Adipocyte (in vitro differentiated cells): ENCODE results near the gene POLDIP3.
"Not testable (repeated sequence)": the region's sequence is repeated elsewhere in the genome, so short reads cannot be mapped to it uniquely, and the experiment has no call there.

Experiments
- DNase-seq: peaks from one replicate; pipeline ENCODE4 v3.0.0-alpha.2; 2015; ENCODE audit warnings: low read depth
- H3K27me3 ChIP-seq: replicated peaks from 2 replicates; pipeline ENCODE4 v1.7.0; 2013; ENCODE audit warnings: mild to moderate bottlenecking, low read length, moderate library complexity; ENCODE audit not compliant: control insufficient read depth, insufficient read depth
- H3K36me3 ChIP-seq: 2 replicates; pipeline ENCODE4 v1.7.0; 2013; ENCODE audit warnings: low read length, mild to moderate bottlenecking, moderate library complexity; ENCODE audit not compliant: control insufficient read depth, insufficient read depth, severe bottlenecking
- H3K4me1 ChIP-seq: 2 replicates; pipeline ENCODE4 v1.7.0; 2013; ENCODE audit warnings: mild to moderate bottlenecking, low read length, moderate library complexity; ENCODE audit not compliant: control insufficient read depth, insufficient read depth
- H3K4me3 ChIP-seq: 2 replicates; pipeline ENCODE4 v1.7.0; 2013; ENCODE audit warnings: mild to moderate bottlenecking, low read length, moderate library complexity
- H3K9ac ChIP-seq: 2 replicates; pipeline ENCODE4 v1.7.0; 2013; ENCODE audit warnings: mild to moderate bottlenecking, low read length, moderate library complexity
- H3K9me3 ChIP-seq: 2 replicates; pipeline ENCODE4 v1.7.0; 2013; ENCODE audit warnings: mild to moderate bottlenecking, low read length, moderate library complexity; ENCODE audit not compliant: control insufficient read depth

Gene POLDIP3

DNA sequence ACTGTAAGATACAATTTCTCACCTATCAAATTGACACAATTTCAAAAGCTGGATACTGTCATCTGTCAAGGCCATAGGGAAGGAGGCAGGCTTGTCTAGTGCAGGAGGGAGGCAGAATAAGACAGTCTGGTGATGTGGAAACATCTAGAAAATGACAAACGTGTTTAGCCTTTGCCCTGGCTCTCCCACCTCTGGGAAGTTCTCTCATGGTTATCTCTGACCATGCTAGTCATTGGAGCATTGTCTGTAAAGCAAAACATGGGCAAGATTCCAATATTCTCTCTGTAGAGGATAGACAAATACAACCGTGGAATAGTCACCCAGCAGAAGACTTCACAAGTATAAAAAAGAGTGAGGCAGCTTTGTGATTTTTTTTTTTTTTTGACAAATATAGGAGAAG is 70.0 kb downstream of the POLDIP3 start:
- no peak overlapping the region for H3K4me3 ChIP-seq
- H3K4me1 ChIP-seq = no peaks in the 10 kb centered on the region
- H3K9ac ChIP-seq = no peak overlapping the region
- no peak for DNase-seq
- no peaks in the 10 kb centered on the region for H3K9me3 ChIP-seq
- H3K27me3 ChIP-seq = peaks cover 7% of the 10 kb centered on the region
- no peaks in the 10 kb centered on the region for H3K36me3 ChIP-seq

DNA sequence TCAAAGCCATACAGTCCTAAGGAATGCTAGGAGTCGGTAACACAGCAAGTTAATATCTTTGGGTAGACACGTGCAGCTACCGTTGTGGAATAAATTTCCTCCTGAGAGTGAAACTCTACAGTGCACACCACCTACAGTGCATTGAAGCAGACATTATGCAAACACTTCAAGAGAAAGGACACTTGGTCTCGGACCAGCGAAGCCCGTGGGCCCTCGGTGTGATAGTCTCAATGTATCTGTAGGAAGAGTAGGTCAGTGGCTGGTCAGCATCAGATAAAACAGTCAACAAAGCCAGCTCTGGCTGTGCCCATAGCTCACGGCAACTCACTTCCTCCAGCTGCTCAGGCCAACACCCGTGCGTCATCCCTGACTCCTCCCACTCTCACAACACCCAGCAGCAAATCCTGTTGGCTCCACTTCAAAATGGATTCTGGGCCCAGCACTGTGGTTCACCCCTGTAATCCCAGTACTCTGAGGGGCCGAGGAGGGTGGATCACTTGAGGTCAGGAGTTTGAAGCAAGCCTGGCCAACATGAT is 75.4 kb downstream of the POLDIP3 start:
- H3K9me3 ChIP-seq, H3K4me3 ChIP-seq, H3K36me3 ChIP-seq, H3K9ac ChIP-seq, H3K4me1 ChIP-seq, H3K27me3 ChIP-seq: not testable (repeated sequence)
- DNase-seq = peak; percentile 15

DNA sequence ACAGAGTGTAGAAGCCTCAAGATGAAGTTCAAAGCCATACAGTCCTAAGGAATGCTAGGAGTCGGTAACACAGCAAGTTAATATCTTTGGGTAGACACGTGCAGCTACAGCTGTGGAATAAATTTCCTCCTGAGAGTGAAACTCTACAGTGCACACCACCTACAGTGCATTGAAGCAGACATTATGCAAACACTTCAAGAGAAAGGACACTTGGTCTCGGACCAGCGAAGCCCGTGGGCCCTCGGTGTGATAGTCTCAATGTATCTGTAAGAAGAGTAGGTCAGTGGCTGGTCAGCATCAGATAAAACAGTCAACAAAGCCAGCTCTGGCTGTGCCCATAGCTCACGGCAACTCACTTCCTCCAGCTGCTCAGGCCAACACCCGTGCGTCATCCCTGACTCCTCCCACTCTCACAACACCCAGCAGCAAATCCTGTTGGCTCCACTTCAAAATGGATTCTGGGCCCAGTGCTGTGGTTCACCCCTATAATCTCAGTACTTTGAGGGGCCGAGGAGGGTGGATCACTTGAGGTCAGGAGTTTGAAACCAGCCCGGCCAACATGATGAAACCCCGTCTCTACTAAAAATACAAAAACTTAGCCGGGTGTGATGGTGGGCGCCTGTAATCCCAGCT is 77.4 kb downstream of the POLDIP3 start:
- not testable (repeated sequence) for H3K9ac ChIP-seq, H3K4me1 ChIP-seq, H3K4me3 ChIP-seq, H3K27me3 ChIP-seq, H3K36me3 ChIP-seq, DNase-seq, H3K9me3 ChIP-seq

DNA sequence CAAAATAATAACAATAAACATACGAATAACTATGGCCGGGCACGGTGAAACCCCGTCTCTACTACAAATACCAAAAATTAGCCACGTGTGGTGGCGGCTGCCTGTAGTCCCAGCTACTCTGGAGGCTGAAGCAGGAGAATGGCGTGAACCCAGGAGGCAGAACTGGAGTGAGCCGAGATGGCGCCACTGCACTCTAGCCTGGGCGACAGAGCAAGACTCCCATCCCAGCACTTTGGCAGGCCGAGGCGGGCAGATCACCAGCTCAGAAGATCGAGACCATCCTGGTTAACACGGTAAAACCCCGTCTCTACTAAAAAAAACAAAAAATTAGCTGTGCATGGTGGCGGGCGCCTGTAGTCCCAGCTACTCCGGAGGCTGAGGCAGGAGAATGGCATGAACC is 78.0 kb downstream of the POLDIP3 start:
- DNase-seq, H3K4me3 ChIP-seq, H3K9me3 ChIP-seq, H3K9ac ChIP-seq, H3K4me1 ChIP-seq, H3K27me3 ChIP-seq, H3K36me3 ChIP-seq: not testable (repeated sequence)

DNA sequence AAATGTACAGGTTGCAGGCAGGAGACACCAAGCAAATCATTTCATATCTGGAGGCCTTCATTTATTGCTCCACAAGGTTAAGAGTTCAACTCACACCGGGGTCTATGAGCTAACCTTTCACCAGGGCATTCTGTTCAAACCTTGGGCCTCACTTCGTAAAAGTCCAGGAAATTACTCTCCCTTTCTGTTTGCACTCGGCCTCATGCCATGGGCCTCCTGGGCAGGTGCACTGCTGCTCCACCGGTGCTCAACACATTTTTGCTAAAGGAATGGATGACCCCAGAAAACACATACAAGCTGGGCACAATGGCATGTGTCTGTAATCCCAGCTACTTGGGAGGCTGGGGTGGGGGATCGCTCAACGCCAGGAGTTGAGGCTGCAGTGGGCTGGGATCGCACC is 78.5 kb downstream of the POLDIP3 start:
- H3K36me3 ChIP-seq = no peaks in the 10 kb centered on the region
- no peak overlapping the region for H3K9ac ChIP-seq
- no peaks in the 10 kb centered on the region for H3K4me1 ChIP-seq
- H3K9me3 ChIP-seq = no peaks in the 10 kb centered on the region
- H3K4me3 ChIP-seq = no peak overlapping the region
- peaks cover 7% of the 10 kb centered on the region for H3K27me3 ChIP-seq
- DNase-seq = no peak

DNA sequence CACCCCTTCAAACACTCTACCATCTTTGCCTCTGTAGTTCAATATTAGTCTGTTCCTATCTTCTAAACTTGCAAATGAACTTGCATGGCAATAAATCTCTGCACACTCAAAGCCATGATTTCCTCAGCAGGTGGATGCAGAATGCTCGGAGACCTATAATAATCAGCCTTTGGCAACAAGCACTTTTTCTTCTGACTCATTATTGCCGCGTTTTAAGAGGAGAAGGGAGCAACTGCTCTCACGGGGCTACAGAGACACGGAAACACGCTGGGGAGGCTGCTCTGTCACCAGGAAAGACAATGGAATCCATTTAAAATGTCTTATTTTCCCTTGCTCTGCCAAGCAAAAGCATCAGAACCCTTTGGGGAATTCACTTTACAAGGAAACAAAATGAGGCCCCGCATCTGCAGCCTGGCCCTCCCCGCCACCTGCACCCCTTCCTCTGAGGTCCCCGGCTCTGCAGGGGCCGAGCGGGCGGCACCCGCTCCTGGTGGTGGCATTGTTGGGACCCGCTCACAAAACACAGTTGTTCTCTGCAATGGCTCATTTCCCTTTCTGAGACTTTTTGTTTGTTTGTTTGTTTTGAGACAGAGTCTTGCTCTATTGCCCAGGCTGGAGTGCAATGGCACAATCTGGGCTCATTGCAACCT is 79.5 kb downstream of the POLDIP3 start:
- peaks cover 13% of the 10 kb centered on the region for H3K27me3 ChIP-seq
- H3K4me1 ChIP-seq, H3K9me3 ChIP-seq, DNase-seq, H3K9ac ChIP-seq, H3K36me3 ChIP-seq, H3K4me3 ChIP-seq: not testable (repeated sequence)
